C4-2B (cell line): Measurements from ENCODE around the gene GLIPR1L1.

ENCODE experiments used
- CTCF ChIP-seq: fragments of 450-650 bp; conservative IDR thresholded peaks from 2 replicates; pipeline ENCODE4 v1.5.1; 2017; ENCODE audit warnings: mild to moderate bottlenecking
- ZFX ChIP-seq: fragments of 450-650 bp; IDR thresholded peaks from 2 replicates; pipeline ENCODE4 v1.6.1; 2017

- TF ChIP-seq CTCF (no peak), ZFX (no peak)
Measured at GRCh38 chr12:75327642-75328041, 6.8 kb upstream of the GLIPR1L1 start.
